GM21515 (cell line): ENCODE results near the gene DUSP7.
A peak's percentile ranks its signal among the peaks of the same experiment; 100 is the strongest.

Experiments
- ATAC-seq: cut with Tn5 transposase; IDR thresholded peaks from one replicate; pipeline ENCODE4 v1.9.1; 2021; ENCODE audit not compliant: unreplicated experiment

The DUSP7 gene

GRCh38 chr3:52030714-52031310, 25.6 kb downstream of the DUSP7 start:
- no peak for ATAC-seq

- no peak for ATAC-seq
Measured at GRCh38 chr3:52029535-52029934, 26.8 kb downstream of the DUSP7 start.

DNA sequence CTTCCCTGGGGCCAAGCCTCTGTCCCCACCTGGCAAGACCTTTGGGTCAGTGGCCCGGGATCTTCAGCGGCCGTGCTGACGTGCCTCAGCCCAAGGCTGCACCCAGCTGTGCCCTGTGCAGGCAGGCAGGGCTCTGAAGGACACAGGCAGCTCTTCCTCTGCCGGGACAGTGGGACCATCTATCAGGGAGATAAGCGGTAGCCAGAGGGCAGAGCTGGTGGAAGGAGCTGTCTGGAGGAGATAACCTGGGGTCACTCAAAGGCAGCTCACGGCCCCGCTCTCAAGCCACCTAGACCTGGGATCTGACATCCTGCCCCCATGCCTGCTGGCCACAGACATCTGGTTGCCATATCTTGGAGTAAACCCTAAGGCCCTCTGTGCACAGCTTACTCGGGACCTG, 27.3 kb downstream of the DUSP7 start:
- no peak for ATAC-seq

- no peak for ATAC-seq
Measured at GRCh38 chr3:52028572-52028971, 27.8 kb downstream of the DUSP7 start.

- ATAC-seq, result no peak
Measured at GRCh38 chr3:52026041-52026440, 30.3 kb downstream of the DUSP7 start.

DNA sequence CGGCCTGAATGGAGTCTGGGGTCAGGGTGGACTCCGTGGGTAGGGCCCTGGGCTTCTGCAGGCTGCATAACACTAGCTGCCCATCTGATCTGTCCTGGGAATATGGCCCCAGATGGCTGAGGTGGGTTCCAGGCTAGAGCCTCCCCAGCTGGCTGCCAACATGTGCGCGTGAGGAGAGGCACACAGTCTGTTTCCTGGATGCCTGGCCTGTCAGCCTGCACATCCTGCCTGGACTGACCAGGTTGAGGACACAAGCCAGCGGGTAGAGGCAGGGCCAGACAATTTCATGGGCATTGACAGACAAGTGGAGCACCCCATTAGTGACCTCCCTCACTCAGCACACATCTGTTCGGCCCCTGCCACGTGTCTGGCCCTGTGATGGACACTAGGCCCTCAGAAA, 30.9 kb downstream of the DUSP7 start:
- no peak for ATAC-seq

GRCh38 chr3:52024765-52025452, 31.5 kb downstream of the DUSP7 start:
- ATAC-seq, result no peak

DNA sequence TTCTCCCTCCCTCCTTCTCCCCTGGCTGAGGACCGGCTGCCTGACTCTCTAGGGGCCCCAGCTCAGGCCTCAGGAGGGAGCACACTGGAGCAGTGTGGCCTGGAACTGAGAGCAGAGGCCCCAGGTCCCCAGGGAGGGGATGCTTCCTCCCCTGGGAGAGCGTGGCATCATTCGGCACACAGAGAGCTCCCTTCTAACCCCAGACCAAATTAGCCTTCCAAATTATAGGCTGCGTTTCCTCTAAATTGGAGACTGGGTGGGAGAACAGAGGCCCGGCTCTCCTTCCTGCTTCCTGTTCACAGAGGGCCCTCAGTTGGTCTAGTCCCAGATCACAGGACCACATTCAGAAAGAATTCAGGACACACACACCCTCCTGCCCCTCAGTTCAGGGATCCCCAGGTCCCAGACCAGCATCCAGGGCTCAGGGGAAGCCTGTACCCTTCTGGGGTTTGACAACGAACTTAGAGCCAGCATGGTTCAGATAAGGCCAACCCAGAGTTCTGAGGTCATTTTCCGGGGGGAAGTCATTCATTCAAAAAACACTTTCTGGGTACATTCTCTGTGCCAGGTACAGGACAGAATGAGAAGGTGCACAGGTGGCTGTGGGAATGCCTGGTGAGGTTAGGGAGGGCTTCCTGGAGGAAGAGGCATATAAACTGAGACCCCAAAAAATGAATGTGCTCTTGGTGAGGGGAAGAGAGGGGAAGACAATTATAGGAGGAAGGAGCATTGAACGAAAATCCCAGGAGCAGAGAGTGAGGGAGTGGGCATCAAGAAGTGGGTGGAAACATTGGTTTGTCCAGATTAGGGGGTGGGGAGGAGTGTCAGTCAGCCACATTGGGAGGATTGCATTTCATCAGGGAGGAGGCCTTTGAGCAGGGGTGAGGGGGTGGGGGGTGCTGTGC, 32.3 kb downstream of the DUSP7 start:
- ATAC-seq, result peak; percentile 58

GRCh38 chr3:52023101-52023770, 33.1 kb downstream of the DUSP7 start:
- ATAC-seq, result no peak

DNA sequence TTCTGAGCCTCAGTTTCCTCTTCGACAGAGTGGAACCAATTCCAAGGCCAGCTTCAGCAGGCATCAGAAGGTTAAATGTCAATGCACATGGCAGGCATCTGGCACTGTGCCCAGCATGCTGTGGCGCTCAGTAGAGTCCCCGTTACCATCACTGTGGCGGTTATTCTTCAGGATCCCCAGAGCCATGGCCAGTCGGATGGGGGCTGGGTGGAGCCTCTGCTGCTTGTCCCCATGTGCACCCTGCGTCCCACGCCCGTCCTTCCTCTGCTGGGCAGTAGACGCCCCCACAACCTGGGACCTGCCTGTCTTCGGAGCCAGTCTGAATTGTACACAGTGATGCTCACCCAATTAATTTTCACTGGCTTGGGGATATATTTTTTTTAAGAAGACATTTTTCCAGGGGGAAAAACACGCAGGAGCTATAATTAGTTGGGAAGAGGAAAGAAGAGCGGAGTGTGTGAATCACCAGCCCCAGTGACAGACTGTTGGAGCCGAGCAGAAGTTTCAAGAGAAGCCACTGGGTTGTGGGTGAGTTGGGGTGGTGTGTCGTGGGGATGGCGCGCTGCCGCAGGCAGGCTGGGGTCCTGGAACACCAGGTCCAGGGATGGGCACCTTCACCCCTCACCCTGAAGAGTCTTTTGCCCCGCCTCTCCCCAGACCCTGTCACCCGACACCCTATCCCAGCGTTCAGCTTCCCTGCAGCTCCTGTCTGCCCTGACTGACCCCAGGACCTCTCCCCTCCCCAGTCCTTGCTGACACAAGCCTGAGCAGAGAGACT, 33.9 kb downstream of the DUSP7 start:
- no peak for ATAC-seq

- ATAC-seq, result no peak
Measured at GRCh38 chr3:52021489-52022268, 34.7 kb downstream of the DUSP7 start.

- ATAC-seq, result no peak
Measured at GRCh38 chr3:52020796-52021195, 35.6 kb downstream of the DUSP7 start.

- ATAC-seq, result no peak
Measured at GRCh38 chr3:52019352-52020080, 36.9 kb downstream of the DUSP7 start.

- no peak for ATAC-seq
Measured at GRCh38 chr3:52018319-52019000, 37.9 kb downstream of the DUSP7 start.

DNA sequence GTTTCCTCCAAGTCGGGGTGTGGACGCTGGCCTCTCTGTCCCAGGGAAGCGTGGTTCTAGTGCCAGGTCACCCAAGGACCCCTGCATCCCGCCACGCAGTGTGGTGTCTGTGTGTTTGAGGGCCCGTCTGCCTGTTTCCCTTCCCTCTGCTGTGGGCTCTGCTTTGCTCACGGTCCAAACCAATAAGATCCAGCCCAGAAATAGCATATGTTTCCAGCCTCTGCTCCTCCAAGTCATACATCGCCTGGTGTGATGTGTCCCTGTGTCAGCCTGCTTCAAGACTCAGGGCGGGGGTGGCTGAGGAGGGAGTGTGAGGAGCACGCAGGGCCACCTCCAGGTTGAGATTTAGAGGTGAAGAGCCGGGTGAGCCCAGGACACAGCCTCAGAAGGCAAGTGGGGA, 38.8 kb downstream of the DUSP7 start:
- ATAC-seq, result no peak

DNA sequence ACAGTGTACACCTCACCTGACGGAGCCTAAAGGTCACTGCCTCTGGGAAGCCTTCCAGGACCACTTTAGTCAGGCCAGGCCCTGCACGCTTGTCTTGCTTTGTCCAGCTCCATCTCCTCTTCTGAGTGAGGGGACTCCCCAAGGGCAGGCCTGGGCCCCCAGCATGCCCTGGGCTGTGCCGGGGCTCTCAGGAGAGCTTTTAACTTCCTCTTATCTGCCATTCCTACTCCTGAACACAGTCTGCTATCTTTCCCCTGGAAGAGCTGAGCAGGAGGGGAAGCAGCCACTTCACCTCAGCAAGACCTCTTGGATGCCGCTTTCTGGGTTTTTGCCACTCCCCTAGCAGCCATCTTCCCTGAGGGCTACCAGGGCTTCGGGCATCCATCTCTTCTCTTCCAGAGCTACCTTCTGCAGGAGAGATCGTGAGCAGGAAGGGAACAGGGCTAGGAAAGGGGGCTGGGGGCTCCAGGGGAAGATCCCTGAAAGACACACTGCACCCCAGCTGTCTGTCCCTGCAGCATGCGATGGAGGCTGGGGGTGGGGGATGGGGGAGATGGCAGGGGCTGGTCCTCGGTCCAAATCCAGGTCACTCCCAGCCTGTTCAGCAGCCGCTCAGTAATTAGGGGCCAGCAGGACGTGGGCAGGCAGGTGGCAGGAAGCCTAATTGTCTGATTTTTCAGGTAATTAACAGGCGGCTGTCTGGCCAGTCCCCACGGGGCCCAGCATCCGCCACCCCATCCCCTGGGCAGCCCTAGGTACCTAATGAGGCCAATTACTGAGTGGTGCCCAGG, 40.7 kb downstream of the DUSP7 start:
- ATAC-seq, result no peak

DNA sequence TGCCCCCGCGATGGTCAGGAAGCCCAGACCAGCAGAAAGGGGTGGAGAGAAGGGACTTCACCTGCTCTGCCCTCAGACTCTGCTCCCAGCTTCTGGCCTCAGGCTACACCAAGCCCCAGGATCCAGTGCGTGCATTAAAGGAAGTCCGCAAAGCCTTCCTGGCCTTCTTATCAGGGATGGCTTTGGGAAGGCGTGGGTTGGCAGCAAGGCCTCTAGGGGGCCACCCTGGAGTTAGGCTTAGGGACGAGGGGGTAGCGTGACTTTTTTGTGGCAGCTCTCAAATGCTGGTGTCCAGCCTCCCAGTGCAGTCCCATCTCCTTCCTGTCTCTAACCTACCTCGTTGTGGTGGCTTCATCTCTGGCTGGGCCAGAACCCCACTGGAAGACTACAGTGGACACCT, 41.8 kb downstream of the DUSP7 start:
- ATAC-seq, result no peak
